ENCODE measurements around the gene MAN1A2. TPM values are rescaled to one million over a fixed set of nuclear protein-coding genes. Genes with fewer than 3 reads are reported as not detected.
A peak's percentile ranks its signal among the peaks of the same experiment; 100 is the strongest.

Gene MAN1A2
- total RNA-seq, 1 experiment from 2014 or later = 33.4 TPM

DNA sequence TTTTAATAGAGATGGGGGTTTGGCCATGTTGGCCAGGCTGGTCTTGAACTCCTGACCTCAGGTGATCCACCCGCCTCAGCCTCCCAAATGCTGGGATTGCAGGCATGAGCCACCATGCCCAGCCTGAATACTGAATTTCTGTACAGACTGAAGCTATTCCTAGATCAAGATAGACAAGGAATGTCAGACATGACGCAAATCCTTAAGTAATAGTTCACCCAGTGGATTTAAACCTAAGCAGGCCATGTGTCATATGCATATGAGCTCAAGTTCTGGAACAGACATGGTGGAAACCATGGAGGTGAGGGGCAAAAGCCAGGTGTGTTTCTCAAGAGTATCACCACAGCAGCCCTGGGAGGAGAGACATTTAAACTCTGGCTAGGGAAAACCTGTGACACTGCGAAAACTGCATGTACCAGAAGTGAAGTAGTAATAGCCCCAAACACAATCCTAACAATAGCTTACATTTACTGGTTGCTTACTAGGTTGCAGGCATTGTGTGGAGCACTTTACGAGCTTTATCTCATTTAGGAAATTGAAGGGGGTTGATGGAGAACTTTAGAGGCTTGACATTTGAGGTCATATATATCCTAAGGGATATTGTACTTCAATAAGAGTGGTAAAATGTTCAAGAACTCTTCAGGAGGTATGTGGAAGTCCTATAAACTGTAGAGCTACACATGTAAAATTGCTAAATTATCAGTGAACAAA lies 31.7 kb upstream of the MAN1A2 start:
- DNase-seq (ENCODE audit: unreplicated experiment) = no peak
- H3K27me3 Mint-ChIP-seq (ENCODE audit: insufficient read depth, unreplicated experiment) = no peaks in the 10 kb centered on the region
- H3K9me3 Mint-ChIP-seq (ENCODE audit: unreplicated experiment) = no peaks in the 10 kb centered on the region
- no peaks in the 10 kb centered on the region for H3K36me3 Mint-ChIP-seq (ENCODE audit: insufficient read depth, unreplicated experiment)
- no peak overlapping the region for H3K27ac Mint-ChIP-seq (ENCODE audit: low read depth, unreplicated experiment)
- CTCF ChIA-PET = interaction anchor here (0.6 to 1.2 kb wide), 2 partner anchors 25 to 786 kb away, joined by 3 read pairs; no protein-coding TSS in a partner anchor
- BruUV-seq (replicated peaks) = no TSS peak
- H3K4me1 Mint-ChIP-seq (ENCODE audit: insufficient read depth, unreplicated experiment) = no peaks in the 10 kb centered on the region
- intact Hi-C loops (cut with micrococcal nuclease) = no loop called here
- TF ChIP-seq, protein P1, sequence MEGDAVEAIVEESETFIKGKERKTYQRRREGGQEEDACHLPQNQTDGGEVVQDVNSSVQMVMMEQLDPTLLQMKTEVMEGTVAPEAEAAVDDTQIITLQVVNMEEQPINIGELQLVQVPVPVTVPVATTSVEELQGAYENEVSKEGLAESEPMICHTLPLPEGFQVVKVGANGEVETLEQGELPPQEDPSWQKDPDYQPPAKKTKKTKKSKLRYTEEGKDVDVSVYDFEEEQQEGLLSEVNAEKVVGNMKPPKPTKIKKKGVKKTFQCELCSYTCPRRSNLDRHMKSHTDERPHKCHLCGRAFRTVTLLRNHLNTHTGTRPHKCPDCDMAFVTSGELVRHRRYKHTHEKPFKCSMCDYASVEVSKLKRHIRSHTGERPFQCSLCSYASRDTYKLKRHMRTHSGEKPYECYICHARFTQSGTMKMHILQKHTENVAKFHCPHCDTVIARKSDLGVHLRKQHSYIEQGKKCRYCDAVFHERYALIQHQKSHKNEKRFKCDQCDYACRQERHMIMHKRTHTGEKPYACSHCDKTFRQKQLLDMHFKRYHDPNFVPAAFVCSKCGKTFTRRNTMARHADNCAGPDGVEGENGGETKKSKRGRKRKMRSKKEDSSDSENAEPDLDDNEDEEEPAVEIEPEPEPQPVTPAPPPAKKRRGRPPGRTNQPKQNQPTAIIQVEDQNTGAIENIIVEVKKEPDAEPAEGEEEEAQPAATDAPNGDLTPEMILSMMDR (IDR thresholded peaks at IDR 0.05; ENCODE audit: unreplicated experiment) = no peak
- POLR2A ChIA-PET = interaction anchor here (0.6 kb wide), 1 partner anchor 39 kb away, joined by 3 read pairs; no protein-coding TSS in a partner anchor
- H3K4me3 Mint-ChIP-seq (ENCODE audit: unreplicated experiment) = no peak overlapping the region

- no peak overlapping the region for H3K4me3 Mint-ChIP-seq (ENCODE audit: unreplicated experiment)
- H3K27me3 Mint-ChIP-seq (ENCODE audit: insufficient read depth, unreplicated experiment) = no peaks in the 10 kb centered on the region
- H3K4me1 Mint-ChIP-seq (ENCODE audit: insufficient read depth, unreplicated experiment) = no peaks in the 10 kb centered on the region
- CTCF ChIA-PET = no interaction called here
- BruUV-seq (replicated peaks) = no TSS peak
- intact Hi-C loops (cut with micrococcal nuclease) = no loop called here
- TF ChIP-seq, protein P1 (IDR thresholded peaks at IDR 0.05; ENCODE audit: unreplicated experiment) = no peak
- H3K27ac Mint-ChIP-seq (ENCODE audit: low read depth, unreplicated experiment) = no peak overlapping the region
- POLR2A ChIA-PET = interaction anchor here (1.1 kb wide), 1 partner anchor 9 kb away, joined by 3 read pairs; no protein-coding TSS in a partner anchor
- no peaks in the 10 kb centered on the region for H3K9me3 Mint-ChIP-seq (ENCODE audit: unreplicated experiment)
- H3K36me3 Mint-ChIP-seq (ENCODE audit: insufficient read depth, unreplicated experiment) = no peaks in the 10 kb centered on the region
- DNase-seq (ENCODE audit: unreplicated experiment) = no peak
Measured at GRCh38 chr1:117336088-117336817, 31.0 kb upstream of the MAN1A2 start.

DNA sequence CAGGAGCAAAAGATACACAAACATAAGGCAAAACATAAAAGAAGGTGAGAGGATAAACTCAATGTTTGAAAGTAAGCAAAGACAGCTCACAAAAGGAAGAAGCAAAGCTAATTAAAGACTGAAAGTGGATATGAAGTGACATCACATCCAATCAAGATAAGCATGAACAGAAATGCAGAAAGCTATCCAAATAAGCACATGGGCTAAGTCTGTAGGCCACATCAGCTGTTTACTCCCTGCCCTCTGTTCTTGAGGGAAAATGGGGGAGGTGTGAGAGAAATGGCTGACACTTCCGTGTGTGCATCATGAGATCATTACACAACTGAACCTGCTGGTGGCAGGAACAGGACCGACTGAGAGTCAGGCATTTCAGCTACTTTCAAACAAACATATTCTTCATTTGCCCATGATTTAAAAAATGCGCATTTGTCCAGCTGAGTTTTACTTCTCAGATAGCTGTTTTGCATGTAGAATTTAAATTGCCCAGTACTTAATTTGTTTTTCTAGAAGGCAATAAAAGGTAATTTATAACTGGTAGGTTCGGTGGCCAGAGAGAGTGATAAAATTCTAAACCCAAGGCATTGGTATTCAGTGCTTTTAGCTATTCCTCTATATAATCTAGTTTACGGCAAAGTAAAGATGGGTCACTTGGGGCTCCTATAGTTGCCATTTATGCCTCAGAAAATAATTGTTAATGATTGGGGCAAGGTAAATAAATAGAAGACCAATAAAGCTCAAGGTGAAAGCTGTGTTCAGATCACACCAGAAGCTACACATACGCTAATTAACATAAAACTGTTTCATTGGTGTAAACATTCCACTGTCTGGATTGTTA lies 27.2 kb upstream of the MAN1A2 start:
- no peaks in the 10 kb centered on the region for H3K36me3 Mint-ChIP-seq (ENCODE audit: insufficient read depth, unreplicated experiment)
- H3K9me3 Mint-ChIP-seq (ENCODE audit: unreplicated experiment) = no peaks in the 10 kb centered on the region
- intact Hi-C loops (cut with micrococcal nuclease) = no loop called here
- no peaks in the 10 kb centered on the region for H3K27me3 Mint-ChIP-seq (ENCODE audit: insufficient read depth, unreplicated experiment)
- POLR2A ChIA-PET = interaction anchor here (0.7 to 1.5 kb wide), 5 partner anchors 9 to 784 kb away, joined by 3 to 8 read pairs (median 4); partner anchors contain the start of gene MAN1A2
- BruUV-seq (replicated peaks) = no TSS peak
- peaks cover 5% of the 10 kb centered on the region for H3K4me1 Mint-ChIP-seq (ENCODE audit: insufficient read depth, unreplicated experiment)
- TF ChIP-seq, protein P1 (IDR thresholded peaks at IDR 0.05; ENCODE audit: unreplicated experiment) = no peak
- DNase-seq (ENCODE audit: unreplicated experiment) = peak; percentile 49
- H3K4me3 Mint-ChIP-seq (ENCODE audit: unreplicated experiment) = no peak overlapping the region
- CTCF ChIA-PET = interaction anchor here (1.1 to 1.5 kb wide), 5 partner anchors 11 to 247 kb away, joined by 3 to 4 read pairs (median 3); no protein-coding TSS in a partner anchor
- H3K27ac Mint-ChIP-seq (ENCODE audit: low read depth, unreplicated experiment) = no peak overlapping the region

Data from MCF 10A (cell line).